HG02870 (cell line): Measurements from ENCODE around the gene TSPAN31.
"Not testable (repeated sequence)": the region's sequence is repeated elsewhere in the genome, so short reads cannot be mapped to it uniquely, and the experiment has no call there.

Source experiments
- ATAC-seq: cut with Tn5 transposase; IDR thresholded peaks from one replicate; pipeline ENCODE4 v1.9.1; 2021; ENCODE audit warnings: mild to moderate bottlenecking, moderate library complexity; ENCODE audit not compliant: unreplicated experiment

Gene TSPAN31

GRCh38 chr12:57765698-57766463 lies 21.0 kb downstream of the TSPAN31 start:
- no peak for ATAC-seq

- ATAC-seq: no peak
Observed at GRCh38 chr12:57766464-57767304, 21.8 kb downstream of the TSPAN31 start, which contains the start of gene CYP27B1. Gene CYP27B1 (minus strand): TSS chr12:57767078. CDS start chr12:57767041, 37 bp downstream.

- ATAC-seq: no peak
Observed at GRCh38 chr12:57767305-57767698, 22.5 kb downstream of the TSPAN31 start.

GRCh38 chr12:57767876-57768275 lies 23.0 kb downstream of the TSPAN31 start:
- ATAC-seq: no peak

GRCh38 chr12:57769594-57769993 lies 24.8 kb downstream of the TSPAN31 start:
- no peak for ATAC-seq

- no peak for ATAC-seq
Observed at GRCh38 chr12:57770734-57771133, 25.9 kb downstream of the TSPAN31 start.

- peak; percentile 78 for ATAC-seq
Observed at GRCh38 chr12:57771236-57771872, 26.5 kb downstream of the TSPAN31 start.

- ATAC-seq: peak; percentile 74
Observed at GRCh38 chr12:57771873-57772428, 27.1 kb downstream of the TSPAN31 start, which contains the start of gene METTL1. Gene METTL1 (minus strand): TSS chr12:57772105. CDS start chr12:57772083, 22 bp downstream.

GRCh38 chr12:57772429-57773322 lies 27.8 kb downstream of the TSPAN31 start, which contains the start of gene EEF1AKMT3:
Gene EEF1AKMT3 (plus strand): TSS chr12:57772614. CDS start chr12:57772725, 111 bp downstream.
- peak; percentile 17 for ATAC-seq

- not testable (repeated sequence) for ATAC-seq
Observed at GRCh38 chr12:57774634-57775033, 29.8 kb downstream of the TSPAN31 start.

- ATAC-seq: no peak
Observed at GRCh38 chr12:57775044-57775443, 30.2 kb downstream of the TSPAN31 start.

- ATAC-seq: no peak
Observed at GRCh38 chr12:57775563-57776246, 30.9 kb downstream of the TSPAN31 start.

- ATAC-seq: no peak
Observed at GRCh38 chr12:57776247-57776587, 31.4 kb downstream of the TSPAN31 start.

- ATAC-seq: no peak
Observed at GRCh38 chr12:57777367-57777766, 32.5 kb downstream of the TSPAN31 start.

- no peak for ATAC-seq
Observed at GRCh38 chr12:57777911-57778310, 33.1 kb downstream of the TSPAN31 start.

GRCh38 chr12:57779736-57780135 lies 34.9 kb downstream of the TSPAN31 start:
- ATAC-seq: no peak

- ATAC-seq: no peak
Observed at GRCh38 chr12:57780284-57780897, 35.6 kb downstream of the TSPAN31 start.

GRCh38 chr12:57781244-57781643 lies 36.4 kb downstream of the TSPAN31 start:
- ATAC-seq: no peak

GRCh38 chr12:57781801-57782200 lies 37.0 kb downstream of the TSPAN31 start:
- ATAC-seq: no peak
